HG02763 (cell line): ENCODE results near the gene PMAIP1.
"Not testable (repeated sequence)": the region's sequence is repeated elsewhere in the genome, so short reads cannot be mapped to it uniquely, and the experiment has no call there.

Experiments
- ATAC-seq: cut with Tn5 transposase; IDR thresholded peaks from one replicate; pipeline ENCODE4 v1.9.1; 2021; ENCODE audit warnings: mild to moderate bottlenecking, moderate library complexity; ENCODE audit not compliant: unreplicated experiment

PMAIP1 gene

DNA sequence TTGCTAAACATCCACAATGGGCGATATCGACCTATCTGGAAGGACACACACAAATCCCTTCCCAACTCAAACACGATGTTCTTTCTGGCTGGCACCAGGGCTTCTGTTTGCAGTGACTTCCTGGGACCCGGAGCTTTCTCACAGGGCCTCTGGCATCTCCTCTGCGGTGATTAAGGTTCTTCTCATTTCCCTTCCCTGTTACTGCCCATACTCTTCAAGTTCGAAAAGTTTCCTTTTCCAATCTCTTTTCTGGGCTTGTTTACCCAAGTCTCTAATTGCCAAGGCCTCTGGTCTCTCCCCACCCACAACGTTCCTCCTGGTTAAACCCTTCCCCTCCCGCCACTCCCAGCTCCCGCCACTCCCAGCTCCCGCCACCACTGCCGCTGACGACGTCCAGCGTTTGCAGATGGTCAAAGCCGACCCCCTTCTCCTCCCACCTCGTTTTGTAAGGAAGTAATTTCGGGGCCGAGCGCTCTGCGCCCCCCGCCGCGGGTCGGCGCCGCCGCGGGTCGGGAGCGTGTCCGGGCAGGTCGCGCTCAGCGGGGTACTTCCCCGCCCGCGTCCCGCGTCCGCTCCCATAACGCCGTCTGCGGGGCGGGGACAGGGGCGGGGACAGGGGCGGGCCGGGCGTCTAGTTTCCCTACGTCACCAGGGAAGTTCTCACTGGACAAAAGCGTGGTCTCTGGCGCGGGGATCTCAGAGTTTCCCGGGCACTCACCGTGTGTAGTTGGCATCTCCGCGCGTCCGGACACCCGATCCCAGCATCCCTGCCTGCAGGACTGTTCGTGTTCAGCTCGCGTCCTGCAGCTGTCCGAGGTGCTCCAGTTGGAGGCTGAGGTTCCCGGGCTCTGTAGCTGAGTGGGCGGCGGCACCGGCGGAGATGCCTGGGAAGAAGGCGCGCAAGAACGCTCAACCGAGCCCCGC lies at the start of gene PMAIP1:
Gene PMAIP1 (plus strand): TSS at position 699 of the 924 bp plus-strand sequence. CDS start 182 bp downstream, at position 881.
- peak; percentile 66 for ATAC-seq

DNA sequence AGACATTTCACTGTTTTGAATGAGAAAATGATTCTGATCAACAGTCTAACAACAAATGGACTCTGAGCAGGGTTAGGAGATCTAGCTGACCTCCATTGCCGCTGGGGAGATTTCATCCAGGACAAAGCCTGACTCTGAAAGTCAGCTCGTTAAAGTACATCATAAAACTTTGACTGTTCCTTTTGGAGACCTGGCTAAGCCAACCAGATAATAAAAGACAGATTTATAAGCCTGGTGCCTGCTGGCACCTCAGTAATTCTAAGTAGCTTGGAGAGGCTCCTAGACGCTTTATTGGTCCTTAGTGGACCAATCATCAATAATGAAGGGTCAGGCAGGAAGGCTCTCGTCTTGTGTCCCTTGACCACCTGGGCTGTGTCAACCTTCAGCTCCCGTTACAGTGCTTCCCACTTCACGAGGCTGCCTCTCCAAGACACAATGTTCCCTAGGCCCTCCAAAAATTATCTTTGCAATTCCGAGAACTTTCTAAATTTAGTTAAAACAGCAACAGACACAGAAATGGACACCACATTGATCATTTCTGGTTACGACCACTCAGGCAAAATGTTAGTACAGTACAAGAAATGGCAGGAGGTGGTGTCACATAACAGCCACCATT lies 47.9 kb upstream of the PMAIP1 start:
- ATAC-seq: no peak

DNA sequence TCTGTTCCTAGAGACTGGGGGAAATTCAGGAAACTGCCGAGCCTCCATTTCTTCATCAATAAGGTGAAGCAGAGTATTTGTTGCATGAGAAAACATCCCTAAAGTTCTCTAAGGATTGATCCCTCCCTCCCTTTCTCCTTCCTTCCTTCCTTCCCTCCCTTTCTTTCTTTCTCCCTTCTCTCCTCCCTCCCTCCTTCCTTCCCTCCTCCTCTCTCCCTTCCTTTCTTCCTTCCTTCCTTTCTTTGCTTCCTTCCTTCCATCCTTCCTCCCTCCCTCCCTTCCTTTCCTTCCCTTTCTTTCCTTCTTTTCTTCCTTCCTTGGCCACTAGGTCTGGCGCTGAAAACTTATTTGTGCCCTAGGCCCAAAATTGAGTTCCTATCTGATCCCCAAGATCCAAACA lies 47.2 kb upstream of the PMAIP1 start:
- ATAC-seq: no peak

DNA sequence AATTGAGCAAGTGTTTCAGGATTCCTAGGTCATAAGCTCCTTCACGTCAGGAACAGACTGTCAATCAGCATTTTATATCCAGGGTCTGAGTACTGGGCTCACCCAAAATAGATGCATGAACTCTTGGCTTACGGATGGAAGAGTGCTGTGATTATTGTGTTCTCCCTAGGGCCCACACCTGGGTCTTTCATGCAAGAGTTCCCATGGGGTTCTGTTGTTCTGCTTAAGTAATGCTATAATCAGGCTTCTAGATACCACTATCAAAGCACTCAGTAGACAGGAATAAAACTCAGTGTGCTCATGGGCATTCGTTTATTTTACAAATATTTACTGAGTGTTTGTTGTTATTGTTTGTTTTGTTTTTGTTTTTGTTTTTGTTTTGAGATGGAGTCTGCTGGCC lies 46.4 kb upstream of the PMAIP1 start:
- ATAC-seq: no peak

DNA sequence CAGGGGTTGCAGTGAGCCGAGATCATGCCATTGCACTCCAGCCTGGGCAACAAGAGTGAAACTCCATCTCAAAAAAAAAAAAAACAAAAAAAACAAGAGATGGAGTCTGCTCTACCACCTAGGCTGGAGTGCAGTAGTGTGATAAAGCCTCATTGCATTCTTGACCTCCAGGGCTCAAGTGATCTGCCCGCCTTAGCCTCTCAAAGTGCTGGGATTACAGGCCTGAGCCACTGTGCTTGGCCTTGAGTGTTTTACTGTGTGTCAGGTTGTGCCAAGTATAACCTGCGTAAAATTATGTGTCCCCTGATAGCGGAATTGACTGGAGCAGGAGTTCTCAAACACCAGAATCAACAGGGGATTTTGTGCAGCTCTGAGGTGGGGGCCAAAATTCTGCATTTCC lies 45.8 kb upstream of the PMAIP1 start:
- not testable (repeated sequence) for ATAC-seq

DNA sequence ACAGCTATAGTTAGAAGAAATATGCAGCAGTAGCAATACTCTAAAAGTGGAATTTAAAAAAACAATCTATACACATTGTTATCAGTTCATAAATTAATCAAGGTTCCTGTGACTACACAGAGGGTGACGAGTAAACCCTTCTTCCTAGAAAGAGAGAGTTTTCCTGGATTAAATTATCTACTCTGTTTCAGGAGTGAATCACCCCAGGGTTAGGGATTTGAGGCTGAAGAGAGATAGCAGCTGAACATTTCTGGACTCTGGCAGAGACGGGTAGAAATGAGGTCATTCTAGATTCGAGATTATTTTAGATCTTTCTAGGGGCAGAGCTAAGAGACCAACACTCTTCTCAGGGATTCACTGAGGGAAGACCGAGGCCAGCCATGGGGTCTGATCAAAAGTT lies 38.8 kb upstream of the PMAIP1 start:
- ATAC-seq: no peak

DNA sequence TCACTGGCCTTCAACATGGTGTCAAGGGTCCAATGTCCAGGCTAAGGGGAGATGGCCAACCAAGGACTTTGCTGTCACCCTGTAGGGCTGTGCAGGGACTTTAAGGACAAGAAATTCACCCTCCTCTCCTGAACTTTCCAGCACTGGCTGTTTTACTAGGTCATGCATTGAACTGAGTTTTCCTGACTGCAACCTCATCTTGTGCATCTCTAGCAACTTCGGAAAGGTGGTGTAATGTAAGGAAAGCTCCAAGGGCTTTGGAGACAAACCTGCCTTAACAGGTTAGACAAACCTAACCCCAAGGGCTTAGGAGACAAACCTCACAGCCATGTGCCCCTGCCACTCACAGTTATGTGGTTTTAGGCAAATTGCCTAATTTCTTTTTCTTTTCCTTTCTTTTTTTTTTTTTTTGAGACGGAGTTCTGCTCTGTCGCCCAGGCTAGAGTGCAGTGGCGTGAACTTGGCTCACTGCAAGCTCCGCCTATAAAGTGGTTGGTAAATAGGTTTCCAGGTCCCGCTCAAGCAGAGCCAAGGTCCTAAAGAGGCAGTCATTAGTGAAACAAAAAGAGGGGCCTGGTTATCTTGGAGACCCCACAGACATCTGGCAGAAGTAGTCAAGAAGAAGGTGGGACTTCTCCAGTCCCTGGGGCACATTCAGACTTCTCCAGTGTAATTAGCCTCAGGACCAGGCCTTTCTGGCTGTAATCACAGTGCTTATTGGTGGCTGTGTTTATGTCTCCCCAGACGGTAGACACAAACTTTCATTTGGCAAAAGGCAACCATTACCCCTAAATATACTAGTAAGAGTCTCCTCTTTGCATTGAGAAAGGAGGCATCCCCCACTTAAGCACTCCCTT lies 37.6 kb upstream of the PMAIP1 start:
- ATAC-seq: no peak

DNA sequence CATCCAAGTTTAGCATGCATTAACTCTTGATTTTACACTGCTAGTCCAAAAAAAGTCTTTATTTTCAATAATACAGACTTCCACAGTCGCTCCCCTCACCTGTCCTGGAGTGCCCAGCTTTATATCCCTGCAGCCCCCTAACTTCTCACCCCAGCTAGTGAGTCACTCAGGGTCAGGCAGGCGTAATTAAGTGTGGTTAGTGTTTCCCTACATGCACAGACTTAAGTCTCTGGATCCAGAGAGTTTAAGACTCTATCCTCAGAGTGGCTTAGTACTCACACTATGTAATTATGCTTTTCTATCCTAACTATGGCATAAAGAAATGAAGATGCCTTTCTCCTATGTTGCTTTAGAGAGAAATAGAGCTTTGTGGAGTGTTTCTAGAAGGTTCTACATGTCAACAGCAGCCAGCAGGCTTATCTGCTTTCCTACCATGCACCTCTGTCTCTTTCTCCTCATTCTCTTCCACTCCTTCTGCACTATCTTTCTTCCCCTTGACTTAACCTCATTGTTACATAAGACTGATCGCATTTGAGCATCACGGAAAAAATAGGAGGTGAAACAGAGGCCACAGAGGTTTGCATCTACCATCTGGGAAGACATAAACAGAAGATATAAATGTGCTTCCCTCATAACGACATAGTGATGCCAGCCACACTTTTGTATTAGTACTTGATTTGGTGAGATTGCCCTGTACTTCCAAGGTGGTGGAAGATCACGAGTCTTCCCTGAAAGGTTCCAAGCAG lies 34.4 kb upstream of the PMAIP1 start:
- ATAC-seq: no peak

DNA sequence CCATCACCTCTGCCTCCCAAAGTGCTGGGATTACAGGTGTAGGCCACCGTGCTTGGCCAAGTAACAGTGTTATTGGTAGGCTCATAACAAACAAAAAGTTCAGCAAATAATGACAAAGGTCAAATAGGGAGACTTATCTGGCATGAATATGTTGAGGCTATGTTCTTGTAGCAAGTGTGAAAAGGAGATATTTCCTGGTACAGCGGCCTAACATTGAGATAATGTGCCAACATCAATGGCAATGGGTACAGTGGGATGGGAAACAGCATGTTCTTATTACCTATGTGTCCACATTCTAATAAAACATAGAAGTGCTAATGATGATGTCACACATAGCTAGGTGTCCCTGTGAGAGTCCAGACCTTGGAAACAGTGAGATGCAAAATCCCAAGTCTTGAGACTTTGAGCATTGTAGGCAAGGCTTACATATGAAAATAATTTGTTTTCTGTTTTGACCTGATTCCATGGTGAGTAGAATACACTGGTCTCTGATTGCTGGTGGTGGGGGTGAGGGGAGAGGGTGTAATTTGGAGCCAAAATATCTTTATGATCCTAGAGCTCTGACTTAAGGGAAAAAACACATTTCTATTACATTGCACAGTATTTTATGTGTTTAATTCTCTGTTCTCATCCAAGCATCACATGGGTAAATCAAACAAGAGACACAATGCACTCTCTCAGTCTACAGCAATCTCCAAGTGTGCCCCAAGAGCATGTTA lies 33.1 kb upstream of the PMAIP1 start:
- ATAC-seq: no peak

DNA sequence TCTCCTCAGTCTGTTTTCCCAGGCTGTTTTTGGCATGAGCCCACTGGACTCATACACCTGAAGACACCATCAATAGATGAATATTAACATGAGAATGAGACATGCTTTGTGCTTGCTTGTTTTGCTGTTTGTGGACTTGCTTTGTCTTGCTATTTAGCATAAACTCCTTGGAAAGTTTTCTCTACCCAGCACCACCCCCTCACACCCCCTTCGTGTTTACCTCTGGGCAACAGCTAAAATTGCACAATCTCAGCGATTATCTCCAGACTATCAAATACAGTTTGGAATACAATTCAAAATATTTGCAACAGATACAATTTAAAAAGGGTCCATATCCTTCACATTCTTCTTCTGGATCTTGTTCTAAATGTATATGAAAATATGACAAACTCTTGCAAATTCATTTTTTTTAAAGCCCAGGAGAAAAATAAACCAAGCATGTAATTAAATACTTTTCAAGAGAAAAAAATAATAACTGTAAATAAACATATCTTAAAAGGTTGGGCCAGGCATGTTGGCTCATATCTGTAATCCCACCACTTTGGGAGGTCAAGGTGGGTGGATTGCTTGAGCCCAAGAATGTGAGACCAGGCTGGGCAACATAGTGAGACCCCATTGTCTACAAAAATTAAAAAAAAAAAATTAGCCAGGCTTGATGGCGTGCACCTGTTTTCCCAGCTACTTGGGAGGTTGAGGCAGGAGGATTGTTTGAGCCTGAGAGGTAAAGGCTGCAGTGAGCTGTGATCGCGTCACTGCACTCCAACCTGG lies 32.3 kb upstream of the PMAIP1 start:
- no peak for ATAC-seq

DNA sequence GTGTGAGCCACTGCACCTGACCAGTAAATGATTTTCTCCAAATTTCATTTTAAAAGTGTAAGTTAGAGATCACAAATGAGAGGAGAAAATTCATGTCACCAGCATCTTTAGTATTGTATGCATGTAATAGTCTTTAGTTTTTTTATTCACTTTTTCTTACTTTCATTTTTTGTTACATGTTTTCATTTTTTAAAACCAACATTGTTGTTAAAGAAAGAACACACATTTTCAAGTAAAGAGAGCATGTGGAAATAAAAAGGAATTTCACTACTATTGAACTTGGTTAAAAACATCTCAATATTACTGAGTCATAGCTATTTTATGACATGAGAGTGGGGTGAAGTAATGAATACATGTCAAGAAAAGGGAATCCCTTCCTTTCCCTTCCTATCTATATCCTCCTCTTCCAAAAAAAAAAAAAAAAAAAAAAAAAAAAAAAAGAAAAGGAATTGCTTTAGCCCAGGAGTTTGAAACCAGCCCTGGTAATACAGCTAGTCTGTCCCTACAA lies 29.1 kb upstream of the PMAIP1 start:
- no peak for ATAC-seq

DNA sequence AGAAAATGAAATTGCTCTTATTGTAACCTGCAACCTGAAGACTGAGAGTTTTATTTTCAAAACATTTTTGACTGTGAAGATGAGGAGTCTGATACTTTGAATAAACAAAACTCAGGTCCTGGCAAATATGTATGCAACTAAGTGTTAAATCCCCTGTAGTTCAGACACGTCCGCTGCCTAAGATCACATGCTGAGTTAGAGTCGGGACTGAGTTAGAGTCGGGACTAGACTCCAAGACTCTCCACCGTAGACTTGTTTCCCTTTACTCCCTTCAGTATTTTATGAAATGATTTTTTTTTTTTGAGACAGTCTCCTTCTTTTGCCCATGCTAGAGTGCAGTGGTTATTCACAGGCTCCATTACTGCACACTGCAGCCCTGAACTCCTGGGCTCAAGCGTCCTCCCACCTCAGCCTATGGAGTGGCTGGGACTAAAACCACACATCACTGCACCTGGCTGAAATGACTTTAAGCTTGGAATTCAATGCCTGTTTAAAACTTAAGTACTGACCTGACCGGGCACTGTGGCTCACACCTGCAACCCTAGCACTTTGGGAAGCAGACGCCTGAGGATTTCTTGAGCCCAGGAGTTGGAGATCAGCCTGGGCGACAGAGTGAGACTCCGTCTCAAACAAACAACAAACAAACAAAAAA lies 28.0 kb upstream of the PMAIP1 start:
- no peak for ATAC-seq

DNA sequence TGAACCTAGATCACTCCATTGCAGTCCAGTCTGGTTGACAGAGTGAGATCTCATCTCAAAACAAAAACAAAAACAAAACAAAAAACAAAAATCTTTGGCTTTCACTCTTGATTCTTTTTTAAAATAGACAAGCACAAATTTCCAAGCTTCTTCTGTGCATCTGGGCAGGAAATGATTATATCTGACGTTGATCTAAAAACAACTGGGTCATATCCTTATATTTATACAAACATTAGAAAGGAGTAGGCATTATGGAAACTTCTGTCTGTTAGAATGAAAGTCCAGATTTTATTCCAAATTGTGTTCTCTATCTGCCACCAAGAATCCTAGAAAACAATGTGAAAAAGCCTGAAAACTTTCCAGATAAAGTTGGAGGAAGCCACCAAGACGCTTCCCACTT lies 26.2 kb upstream of the PMAIP1 start:
- no peak for ATAC-seq

DNA sequence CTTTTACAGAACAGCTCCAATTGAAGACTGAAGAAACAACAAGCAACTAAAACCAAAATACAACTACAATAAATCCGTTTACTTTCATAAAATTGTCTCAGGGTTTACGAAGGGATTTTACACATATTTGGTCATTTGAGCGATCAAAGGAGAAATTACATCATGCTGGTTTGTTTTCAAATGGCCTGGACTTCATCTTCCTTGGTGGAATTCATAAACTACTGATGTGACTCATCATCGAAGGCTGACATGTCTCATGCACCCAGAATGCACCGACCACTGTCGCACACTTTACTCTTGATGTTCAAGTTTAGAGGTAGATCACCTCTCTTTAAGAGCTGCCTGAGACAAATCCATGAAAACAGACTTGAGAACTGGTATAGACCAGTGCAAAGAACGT lies 25.6 kb upstream of the PMAIP1 start:
- no peak for ATAC-seq

DNA sequence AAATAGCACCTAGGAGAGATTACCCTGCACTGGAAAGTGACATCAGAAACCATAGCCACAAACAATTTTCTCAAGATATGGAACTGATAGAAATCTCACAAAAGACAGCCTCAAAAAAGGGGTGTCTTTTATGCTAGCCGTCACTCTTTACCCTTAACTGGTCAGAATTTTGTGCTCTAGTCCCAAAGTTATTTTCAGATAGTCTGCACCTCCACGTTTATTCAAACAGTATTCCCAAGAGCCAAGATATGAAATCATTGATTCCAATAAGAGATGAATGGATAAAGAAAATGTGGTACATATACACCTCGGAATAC lies 23.5 kb upstream of the PMAIP1 start:
- peak; percentile 72 for ATAC-seq

DNA sequence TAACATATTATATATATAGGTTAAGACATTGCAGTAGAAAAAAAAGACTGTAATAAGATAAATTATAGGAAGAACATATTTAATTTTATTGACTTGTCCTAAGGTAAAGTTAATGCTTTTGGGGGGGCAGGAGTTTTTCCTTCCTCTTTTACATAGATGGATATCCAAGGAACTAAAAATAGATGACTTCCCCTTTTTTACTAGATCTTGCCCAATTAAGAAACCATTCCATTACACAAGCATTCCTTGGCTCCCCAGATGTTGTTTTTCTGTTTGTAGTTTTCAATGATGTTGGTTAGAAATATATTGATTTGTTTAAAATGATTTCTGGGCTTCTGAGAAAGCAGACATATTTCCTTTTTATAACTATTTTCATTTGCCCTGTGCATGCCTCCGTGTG lies 22.4 kb upstream of the PMAIP1 start:
- ATAC-seq: no peak

DNA sequence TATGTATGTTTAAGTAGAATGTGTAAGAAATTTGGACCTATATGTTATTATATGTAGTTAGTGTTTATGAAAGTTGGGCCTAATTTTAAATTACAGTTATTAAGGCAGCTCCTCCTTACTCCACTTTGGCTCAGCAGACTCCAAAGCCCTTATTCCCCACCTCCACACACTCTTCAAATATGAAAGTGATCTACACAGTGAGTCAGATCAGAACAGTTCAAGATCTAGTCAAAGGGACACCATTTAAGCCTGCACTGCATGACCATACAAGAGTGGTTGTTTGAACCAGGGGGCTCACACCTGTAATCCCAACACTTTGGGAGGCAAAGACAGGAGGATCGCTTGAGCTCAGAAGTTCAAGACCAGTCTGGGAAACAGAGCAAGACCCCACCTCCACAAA lies 21.2 kb upstream of the PMAIP1 start:
- no peak for ATAC-seq

DNA sequence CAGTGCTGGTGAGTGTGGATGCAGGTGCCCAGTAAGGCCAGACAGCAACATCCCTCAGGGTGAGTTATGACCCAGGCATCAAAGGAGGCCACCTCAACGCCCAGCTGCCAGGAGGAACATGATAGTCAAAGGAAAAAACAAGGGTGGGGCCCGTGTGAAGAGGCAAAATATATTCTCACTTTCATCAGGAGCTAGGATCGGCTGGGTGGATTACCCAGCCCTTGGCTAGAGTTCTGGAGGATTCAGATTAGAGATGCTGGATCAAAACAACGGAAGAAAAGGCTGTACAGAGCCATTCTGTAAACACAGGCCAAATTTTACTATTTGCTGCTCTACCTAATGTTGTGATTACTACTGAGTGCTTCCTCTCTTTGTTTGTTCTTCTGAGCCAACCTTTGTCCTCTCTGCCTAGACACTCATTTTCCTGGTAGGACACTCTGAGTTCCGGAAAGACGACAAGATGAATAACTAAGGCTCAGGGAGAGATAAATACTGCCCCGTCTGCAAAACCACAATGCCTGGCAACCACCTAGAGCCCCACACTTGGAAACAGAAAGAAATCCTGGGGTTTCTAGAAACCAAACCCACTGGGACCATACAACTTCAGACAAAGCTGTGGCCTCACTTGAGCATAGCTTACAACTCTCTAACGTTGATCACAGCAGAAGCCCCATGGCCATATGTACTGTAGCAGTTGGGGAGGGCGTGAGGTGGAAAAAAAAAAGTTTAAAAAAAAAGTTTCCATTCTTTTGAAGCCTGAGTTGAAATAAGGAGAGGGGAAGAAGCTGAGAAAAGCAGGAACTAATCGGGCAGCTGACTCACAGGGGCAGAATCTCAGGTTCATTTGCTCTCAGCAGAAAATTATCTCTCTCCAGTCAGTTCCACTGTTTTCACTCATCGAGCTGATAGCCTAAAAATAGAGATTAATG lies 17.8 kb upstream of the PMAIP1 start:
- ATAC-seq: no peak
